K562 (cell line): ENCODE results near the gene CD300LD. TPM values are rescaled to one million over a fixed set of nuclear protein-coding genes. Genes with fewer than 3 reads are reported as not detected.
A peak's percentile ranks its signal among the peaks of the same experiment; 100 is the strongest.

Source experiments
- ATAC-seq: fragments of 200-7000 bp; cut with Tn5 transposase; 3 replicates; pipeline ENCODE4 v1.9.1; 2020; ENCODE audit warnings: moderate library complexity
- BruUV-seq: library from RNA; stranded (reverse); fragments of 400-500 nt; replicated peaks from 2 replicates; lab custom pipeline; 2021; lab: Mats Ljungman, UMichigan
- CTCF ChIA-PET: fragments of 300-600 bp; formaldehyde crosslinking; extraction: SDS; loops from one replicate; lab custom pipeline; 2021; ENCODE audit warnings: low intra/inter-chr PET ratio; lab: Yijun Ruan, JAX
- POLR2A ChIA-PET: fragments of 300-600, 350-650 bp; sonication (Branson Sonifier 250); formaldehyde crosslinking; extraction: SDS; loops from one replicate; lab custom pipeline; 2021; ENCODE audit warnings: antibody characterized with exemption, inconsistent platforms; lab: Yijun Ruan, JAX
- DNase-seq, 4 experiments: peaks; one replicate each; pipeline versions ENCODE4 v3.0.0 to v3.0.0-alpha.2; 2011 to 2018; ENCODE audit warnings: low spot score in 3 of 4, mixed read lengths in 3 of 4; ENCODE audit errors: extremely low read depth in 1 of 4
- FAIRE-seq: peaks from 2 replicates; lab custom pipeline; 2011; peaks lifted over from hg19 to GRCh38; lab: Jason Lieb, UNC
- H2AFZ ChIP-seq: 2 replicates; pipeline ENCODE4 v1.6.0; 2011; ENCODE audit warnings: low read depth, low read length, control low read depth, inconsistent platforms
- H3K27ac ChIP-seq: fragments of 200-600 bp; 3 replicates; pipeline ENCODE4 v1.8.0; 2011; ENCODE audit warnings: low read depth, mild to moderate bottlenecking, control low read depth, inconsistent platforms, low read length, moderate library complexity, mixed read lengths; ENCODE audit errors: extremely low read depth
- H3K27me3 ChIP-seq, 2 experiments: fragments of 300-600 bp in 1 of 2; 2 replicates in 1 of 2; 3 replicates in 1 of 2; pipeline versions ENCODE4 v1.6.0 to v1.8.0; 2011; ENCODE audit warnings: inconsistent platforms in 2 of 2, low read length in 2 of 2, mild to moderate bottlenecking in 1 of 2, mixed read lengths in 1 of 2, moderate library complexity in 1 of 2; ENCODE audit not compliant: control insufficient read depth in 2 of 2, insufficient read depth in 2 of 2
- H3K36me3 ChIP-seq: fragments of 300-600 bp; 3 replicates; pipeline ENCODE4 v1.8.0; 2011; ENCODE audit warnings: mild to moderate bottlenecking, low read length, inconsistent platforms; ENCODE audit not compliant: control insufficient read depth, insufficient read depth
- H3K4me1 ChIP-seq, 2 experiments: fragments of 200-600 bp in 1 of 2; replicated peaks in 1 of 2; 2 replicates in 1 of 2; 3 replicates in 1 of 2; pipeline versions ENCODE4 v1.5.1 to v1.8.0; 2011; ENCODE audit warnings: inconsistent platforms in 2 of 2, low read length in 2 of 2, mild to moderate bottlenecking in 1 of 2, mixed read lengths in 1 of 2, moderate library complexity in 1 of 2; ENCODE audit not compliant: control insufficient read depth in 2 of 2, insufficient read depth in 2 of 2
- H3K4me2 ChIP-seq: 2 replicates; pipeline ENCODE4 v1.6.1; 2011; ENCODE audit warnings: low read length, control low read depth, inconsistent platforms, mixed read lengths; ENCODE audit not compliant: insufficient read depth
- H3K4me3 ChIP-seq: fragments of 200-600 bp; sonication (generic), shearing (Covaris generic); 2 replicates; pipeline ENCODE4 v1.5.1; 2016; ENCODE audit warnings: control low read depth, inconsistent platforms
- H3K79me2 ChIP-seq: fragments of 200-600 bp; 3 replicates; pipeline ENCODE4 v1.8.0; 2011; ENCODE audit warnings: low read length, inconsistent platforms; ENCODE audit not compliant: control insufficient read depth, insufficient read depth
- H3K9ac ChIP-seq, 2 experiments: 2 replicates each; pipeline versions ENCODE4 v1.6.0 to v1.6.1; 2011; ENCODE audit warnings: low read depth in 2 of 2, low read length in 2 of 2, control low read depth in 1 of 2, inconsistent platforms in 1 of 2, mild to moderate bottlenecking in 1 of 2, mixed read lengths in 1 of 2; ENCODE audit not compliant: insufficient read depth in 1 of 2
- H3K9me1 ChIP-seq: one replicate; pipeline ENCODE4 v1.6.0; 2011; ENCODE audit warnings: inconsistent platforms, mild to moderate bottlenecking, low read length, moderate library complexity; ENCODE audit not compliant: control insufficient read depth, insufficient read depth
- H3K9me3 ChIP-seq: replicated peaks from 2 replicates; pipeline ENCODE4 v1.5.1; 2011; ENCODE audit warnings: low read depth, low read length, inconsistent platforms; ENCODE audit not compliant: control insufficient read depth, insufficient read depth
- H4K20me1 ChIP-seq: replicated peaks from 2 replicates; pipeline ENCODE4 v1.6.1; 2011; ENCODE audit warnings: low read length, inconsistent platforms, mixed read lengths; ENCODE audit not compliant: control insufficient read depth, insufficient read depth
- HDAC8 ChIP-seq: fragments of 450-650 bp; IDR thresholded peaks from 2 replicates; pipeline ENCODE4 v1.6.1; 2016; ENCODE audit warnings: mild to moderate bottlenecking, missing genetic modification characterization, moderate library complexity, missing compliant biosample characterization
- L3MBTL2 ChIP-seq: fragments of 450-650 bp; IDR thresholded peaks from 2 replicates; pipeline ENCODE4 v1.6.1; 2016; ENCODE audit warnings: mild to moderate bottlenecking, moderate library complexity
- MAFG ChIP-seq: fragments of 450-650 bp; conservative IDR thresholded peaks from 2 replicates; pipeline ENCODE4 v1.6.1; 2016; ENCODE audit warnings: missing genetic modification characterization, missing compliant biosample characterization
- MBD2 ChIP-seq: sonication (generic); IDR thresholded peaks from 2 replicates; pipeline ENCODE4 v1.6.1; 2016; ENCODE audit warnings: low read depth, borderline replicate concordance
- RAD21 ChIP-seq, 2 experiments: fragments of 250-450 bp in 1 of 2; fragments of 450-650 bp in 1 of 2; sonication (Bioruptor Pico) in 1 of 2; formaldehyde crosslinking in 1 of 2; IDR thresholded peaks in 1 of 2; conservative IDR thresholded peaks in 1 of 2; 2 replicates each; pipeline versions ENCODE4 v1.4.0 to v1.8.0; 2020 to 2022; ENCODE audit warnings: mild to moderate bottlenecking in 2 of 2, moderate library complexity in 1 of 2
- RB1 ChIP-seq: fragments of 450-650 bp; IDR thresholded peaks from 2 replicates; pipeline ENCODE4 v1.6.1; 2017; ENCODE audit warnings: low read depth, mild to moderate bottlenecking
- RBM34 ChIP-seq: fragments of 200-400 bp; formaldehyde crosslinking; IDR thresholded peaks from 2 replicates; pipeline ENCODE4 v1.6.1; 2018; ENCODE audit warnings: low read length, borderline replicate concordance; ENCODE audit not compliant: insufficient read depth
- SAP30 ChIP-seq: fragments of 200-600 bp; sonication (generic); IDR thresholded peaks from 2 replicates; pipeline ENCODE4 v1.6.1; 2012; ENCODE audit warnings: borderline replicate concordance, low read depth, mild to moderate bottlenecking, moderate library complexity, low read length, control low read depth, inconsistent platforms; ENCODE audit not compliant: insufficient read depth, poor library complexity, severe bottlenecking
- SIRT6 ChIP-seq: IDR thresholded peaks from one replicate; pipeline ENCODE4 v1.6.1; 2012; ENCODE audit warnings: low read depth, mild to moderate bottlenecking, control low read depth, inconsistent platforms, low read length, moderate library complexity
- SMC3 ChIP-seq: conservative IDR thresholded peaks from 2 replicates; pipeline ENCODE4 v1.6.1; 2011; ENCODE audit warnings: low read depth, low read length, improper control_type of control experiment; ENCODE audit not compliant: insufficient read depth
- TSC22D4 ChIP-seq: fragments of 450-650 bp; IDR thresholded peaks from 2 replicates; pipeline ENCODE4 v1.6.1; 2016; ENCODE audit warnings: missing genetic modification characterization, missing biosample characterization, control low read depth
- ZFX ChIP-seq: sonication (generic); formaldehyde crosslinking; IDR thresholded peaks from 2 replicates; pipeline ENCODE4 v1.8.0; 2022; ENCODE audit warnings: mild to moderate bottlenecking, missing genetic modification reagents, moderate library complexity
- ZNF717 ChIP-seq: fragments of 250-450 bp; sonication (Bioruptor Pico); IDR thresholded peaks from 2 replicates; pipeline ENCODE4 v1.5.0; 2021
- WGBS: fragments of 100-300 bp; shearing (Covaris generic); methylation state at CpG from one replicate; pipeline ENCODE4 v1.1.6; 2016; ENCODE audit warnings: low coverage, mixed read lengths; ENCODE audit not compliant: insufficient coverage; ENCODE audit errors: missing lambda C conversion rate; 5-methylcytosine and 5-hydroxymethylcytosine counted together
- in situ Hi-C: fragments of 300-500 bp; cut with MboI; formaldehyde crosslinking; loops from 4 replicates; pipeline ENCODE4 v1.15.0; 2018; ENCODE audit warnings: inconsistent platforms, mixed read lengths
- intact Hi-C: fragments of 100-400 bp; cut with micrococcal nuclease; formaldehyde crosslinking; loops from 2 replicates; pipeline ENCODE4 v1.14.2; 2022
- polyA plus RNA-seq, 8 experiments: library from polyadenylated mRNA; depleted of rRNA in 4 of 8; stranded (reverse) in 5 of 8; unstranded in 3 of 8; fragments of >200 nt; fragmentation: Nextera tagmentation in 2 of 8; fragmentation: Illumina TruSeq in 1 of 8; extraction: Ambion mirVana in 2 of 8; extraction: Trizol in 1 of 8; gene quantifications; 2 replicates each; pipeline versions ENCODE4 v1.2.1 to v1.2.3, GENCODE V29; 2011 to 2014; ENCODE audit warnings: inconsistent platforms in 1 of 8, missing spikeins in 1 of 8
- total RNA-seq, 7 experiments: library from RNA; depleted of rRNA in 6 of 7; stranded (reverse); fragments of >200 nt in 6 of 7; fragmentation: Illumina TruSeq in 2 of 7; extraction: Trizol in 2 of 7; gene quantifications; 2 replicates each; pipeline versions ENCODE4 v1.2.1 to v1.2.3, GENCODE V29; 2011 to 2021; ENCODE audit warnings: low replicate concordance in 1 of 7
- TF ChIP-seq, protein P1 (sequence below): fragments of 450-650 bp; formaldehyde crosslinking; IDR thresholded peaks from 2 replicates; pipeline ENCODE4 v1.4.0; 2020; ENCODE audit warnings: mild to moderate bottlenecking, moderate library complexity
- TF ChIP-seq, protein P2 (sequence below), 3 experiments: IDR thresholded peaks in 2 of 3; conservative IDR thresholded peaks in 1 of 3; 2 replicates each; pipeline ENCODE4 v1.5.1; 2011 to 2012; ENCODE audit warnings: low read length in 3 of 3, mild to moderate bottlenecking in 3 of 3, control low read depth in 2 of 3, improper control_type of control experiment in 1 of 3, inconsistent platforms in 1 of 3, low read depth in 1 of 3, mixed read lengths in 1 of 3, moderate library complexity in 1 of 3; ENCODE audit not compliant: insufficient read depth in 2 of 3

CD300LD gene
- total and polyA plus RNA-seq, 9 of the 15 experiments (the other 6 are each of a cell fraction or from before 2014, with no cell fraction given) = not detected

DNA sequence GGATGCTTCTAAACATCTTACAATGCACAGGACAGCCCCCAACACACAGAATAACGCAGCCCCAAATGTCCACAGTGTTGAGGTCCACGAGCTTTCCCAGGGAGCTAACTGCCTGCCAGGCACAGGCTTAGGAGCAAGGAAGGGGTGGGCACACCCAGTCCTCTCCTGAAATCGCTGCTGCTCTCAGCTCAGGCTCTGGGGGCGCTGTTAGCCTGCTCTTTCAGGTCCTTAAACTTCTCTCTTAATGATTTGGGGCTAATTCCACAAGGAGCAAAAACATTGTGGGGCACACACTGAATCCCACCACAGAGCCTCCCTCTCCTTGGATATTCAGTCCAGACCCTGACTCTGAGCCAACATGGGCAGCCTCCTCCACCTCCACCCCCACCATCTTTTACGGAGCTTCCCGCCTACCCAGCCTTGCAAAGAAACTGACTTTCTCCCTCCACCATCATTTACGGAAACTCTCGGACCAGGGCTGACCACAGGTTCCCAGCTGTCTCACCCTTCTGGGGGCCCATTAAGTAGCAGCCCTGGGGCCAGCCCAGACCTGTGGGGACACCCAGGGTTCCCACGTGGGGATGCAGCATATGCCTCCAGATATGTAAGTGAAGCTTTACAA lies 25.8 kb downstream of the CD300LD start:
- peak; percentile 94 for ATAC-seq
- ChIA-PET POLR2A (interaction anchor here (0.5 to 1.4 kb wide), 7 partner anchors 9 to 228 kb away, joined by 3 to 6 read pairs (median 3); no protein-coding TSS in a partner anchor), CTCF (no interaction called here)
- peak; percentile 34 to 54 (median 52) for DNase-seq
- H3K9me3 ChIP-seq = no peaks in the 10 kb centered on the region
- no peak overlapping the region for H3K4me2 ChIP-seq
- BruUV-seq = no TSS peak
- H3K9me1 ChIP-seq = no peaks in the 10 kb centered on the region
- H3K27me3 ChIP-seq = peaks cover 0 to 48% of the 10 kb centered on the region in 2 experiments; a peak in 4 of 5 replicates
- H3K9ac ChIP-seq = no peak overlapping the region
- H3K4me3 ChIP-seq = no peak overlapping the region
- intact Hi-C loops (no loop called here), in situ Hi-C loops (no loop called here)
- no peaks in the 10 kb centered on the region for H3K4me1 ChIP-seq
- FAIRE-seq = peak; percentile 81
- peaks cover 4% of the 10 kb centered on the region for H4K20me1 ChIP-seq
- H2AFZ ChIP-seq = no peak overlapping the region
- no peak overlapping the region for H3K27ac ChIP-seq
- 2% methylated on average over 9 of the region's 9 CpGs for WGBS
- no peaks in the 10 kb centered on the region for H3K36me3 ChIP-seq
- no peaks in the 10 kb centered on the region for H3K79me2 ChIP-seq
- TF ChIP-seq, protein P1, sequence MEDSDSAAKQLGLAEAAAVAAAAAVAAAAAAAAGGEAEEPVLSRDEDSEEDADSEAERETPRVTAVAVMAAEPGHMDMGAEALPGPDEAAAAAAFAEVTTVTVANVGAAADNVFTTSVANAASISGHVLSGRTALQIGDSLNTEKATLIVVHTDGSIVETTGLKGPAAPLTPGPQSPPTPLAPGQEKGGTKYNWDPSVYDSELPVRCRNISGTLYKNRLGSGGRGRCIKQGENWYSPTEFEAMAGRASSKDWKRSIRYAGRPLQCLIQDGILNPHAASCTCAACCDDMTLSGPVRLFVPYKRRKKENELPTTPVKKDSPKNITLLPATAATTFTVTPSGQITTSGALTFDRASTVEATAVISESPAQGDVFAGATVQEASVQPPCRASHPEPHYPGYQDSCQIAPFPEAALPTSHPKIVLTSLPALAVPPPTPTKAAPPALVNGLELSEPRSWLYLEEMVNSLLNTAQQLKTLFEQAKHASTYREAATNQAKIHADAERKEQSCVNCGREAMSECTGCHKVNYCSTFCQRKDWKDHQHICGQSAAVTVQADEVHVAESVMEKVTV (CRISPR knock-in tag) = no peak
- TF ChIP-seq RBM34 (no peak), SIRT6 (no peak), SMC3 (0 out of 2 replicates have a peak, but pooled peaks have one; percentile 4), HDAC8 (no peak), L3MBTL2 (no peak), MBD2 (no peak), ZNF717 (CRISPR knock-in tag) (no peak), MAFG (tag) (no peak), SAP30 (no peak), RAD21 (CRISPR knock-in tag; conservative IDR thresholded peaks at IDR 0.05 in 1 of 2, IDR thresholded peaks at IDR 0.05 in 1 of 2) (peak in 1 of 2 experiments; percentile 48; a peak in 2 of 4 replicates), RB1 (peak; percentile 28; the same call in 1 of the 2 replicates), TSC22D4 (tag) (no peak), ZFX (no peak)
- TF ChIP-seq, protein P2, sequence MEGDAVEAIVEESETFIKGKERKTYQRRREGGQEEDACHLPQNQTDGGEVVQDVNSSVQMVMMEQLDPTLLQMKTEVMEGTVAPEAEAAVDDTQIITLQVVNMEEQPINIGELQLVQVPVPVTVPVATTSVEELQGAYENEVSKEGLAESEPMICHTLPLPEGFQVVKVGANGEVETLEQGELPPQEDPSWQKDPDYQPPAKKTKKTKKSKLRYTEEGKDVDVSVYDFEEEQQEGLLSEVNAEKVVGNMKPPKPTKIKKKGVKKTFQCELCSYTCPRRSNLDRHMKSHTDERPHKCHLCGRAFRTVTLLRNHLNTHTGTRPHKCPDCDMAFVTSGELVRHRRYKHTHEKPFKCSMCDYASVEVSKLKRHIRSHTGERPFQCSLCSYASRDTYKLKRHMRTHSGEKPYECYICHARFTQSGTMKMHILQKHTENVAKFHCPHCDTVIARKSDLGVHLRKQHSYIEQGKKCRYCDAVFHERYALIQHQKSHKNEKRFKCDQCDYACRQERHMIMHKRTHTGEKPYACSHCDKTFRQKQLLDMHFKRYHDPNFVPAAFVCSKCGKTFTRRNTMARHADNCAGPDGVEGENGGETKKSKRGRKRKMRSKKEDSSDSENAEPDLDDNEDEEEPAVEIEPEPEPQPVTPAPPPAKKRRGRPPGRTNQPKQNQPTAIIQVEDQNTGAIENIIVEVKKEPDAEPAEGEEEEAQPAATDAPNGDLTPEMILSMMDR (IDR thresholded peaks at IDR 0.05 in 2 of 3, conservative IDR thresholded peaks at IDR 0.05 in 1 of 3; ENCODE audit: insufficient read depth in 2 of 3, low read depth in 1 of 3, low read length in 3 of 3) = peak; percentile 74 to 81 (median 80)
